K562 (cell line): ENCODE data around the gene GRB10. TPM values are rescaled to one million over a fixed set of nuclear protein-coding genes. Genes with fewer than 3 reads are reported as not detected.

Source experiments
- ATAC-seq: fragments of 200-7000 bp; cut with Tn5 transposase; 3 replicates; pipeline ENCODE4 v1.9.1; 2020; ENCODE audit warnings: moderate library complexity
- BruUV-seq: library from RNA; stranded (reverse); fragments of 400-500 nt; replicated peaks from 2 replicates; lab custom pipeline; 2021; lab: Mats Ljungman, UMichigan
- CTCF ChIA-PET: fragments of 300-600 bp; formaldehyde crosslinking; extraction: SDS; loops from one replicate; lab custom pipeline; 2021; ENCODE audit warnings: low intra/inter-chr PET ratio; lab: Yijun Ruan, JAX
- POLR2A ChIA-PET: fragments of 300-600, 350-650 bp; sonication (Branson Sonifier 250); formaldehyde crosslinking; extraction: SDS; loops from one replicate; lab custom pipeline; 2021; ENCODE audit warnings: antibody characterized with exemption, inconsistent platforms; lab: Yijun Ruan, JAX
- DNase-seq, 4 experiments: peaks; one replicate each; pipeline versions ENCODE4 v3.0.0 to v3.0.0-alpha.2; 2011 to 2018; ENCODE audit warnings: low spot score in 3 of 4, mixed read lengths in 3 of 4; ENCODE audit errors: extremely low read depth in 1 of 4
- FAIRE-seq: peaks from 2 replicates; lab custom pipeline; 2011; peaks lifted over from hg19 to GRCh38; lab: Jason Lieb, UNC
- H2AFZ ChIP-seq: 2 replicates; pipeline ENCODE4 v1.6.0; 2011; ENCODE audit warnings: low read depth, low read length, control low read depth, inconsistent platforms
- H3K27ac ChIP-seq: fragments of 200-600 bp; 3 replicates; pipeline ENCODE4 v1.8.0; 2011; ENCODE audit warnings: low read depth, mild to moderate bottlenecking, control low read depth, inconsistent platforms, low read length, moderate library complexity, mixed read lengths; ENCODE audit errors: extremely low read depth
- H3K27me3 ChIP-seq, 2 experiments: fragments of 300-600 bp in 1 of 2; 2 replicates in 1 of 2; 3 replicates in 1 of 2; pipeline versions ENCODE4 v1.6.0 to v1.8.0; 2011; ENCODE audit warnings: inconsistent platforms in 2 of 2, low read length in 2 of 2, mild to moderate bottlenecking in 1 of 2, mixed read lengths in 1 of 2, moderate library complexity in 1 of 2; ENCODE audit not compliant: control insufficient read depth in 2 of 2, insufficient read depth in 2 of 2
- H3K36me3 ChIP-seq: fragments of 300-600 bp; 3 replicates; pipeline ENCODE4 v1.8.0; 2011; ENCODE audit warnings: mild to moderate bottlenecking, low read length, inconsistent platforms; ENCODE audit not compliant: control insufficient read depth, insufficient read depth
- H3K4me1 ChIP-seq, 2 experiments: fragments of 200-600 bp in 1 of 2; replicated peaks in 1 of 2; 2 replicates in 1 of 2; 3 replicates in 1 of 2; pipeline versions ENCODE4 v1.5.1 to v1.8.0; 2011; ENCODE audit warnings: inconsistent platforms in 2 of 2, low read length in 2 of 2, mild to moderate bottlenecking in 1 of 2, mixed read lengths in 1 of 2, moderate library complexity in 1 of 2; ENCODE audit not compliant: control insufficient read depth in 2 of 2, insufficient read depth in 2 of 2
- H3K4me2 ChIP-seq: 2 replicates; pipeline ENCODE4 v1.6.1; 2011; ENCODE audit warnings: low read length, control low read depth, inconsistent platforms, mixed read lengths; ENCODE audit not compliant: insufficient read depth
- H3K4me3 ChIP-seq: fragments of 200-600 bp; sonication (generic), shearing (Covaris generic); 2 replicates; pipeline ENCODE4 v1.5.1; 2016; ENCODE audit warnings: control low read depth, inconsistent platforms
- H3K79me2 ChIP-seq: fragments of 200-600 bp; 3 replicates; pipeline ENCODE4 v1.8.0; 2011; ENCODE audit warnings: low read length, inconsistent platforms; ENCODE audit not compliant: control insufficient read depth, insufficient read depth
- H3K9ac ChIP-seq, 2 experiments: 2 replicates each; pipeline versions ENCODE4 v1.6.0 to v1.6.1; 2011; ENCODE audit warnings: low read depth in 2 of 2, low read length in 2 of 2, control low read depth in 1 of 2, inconsistent platforms in 1 of 2, mild to moderate bottlenecking in 1 of 2, mixed read lengths in 1 of 2; ENCODE audit not compliant: insufficient read depth in 1 of 2
- H3K9me1 ChIP-seq: one replicate; pipeline ENCODE4 v1.6.0; 2011; ENCODE audit warnings: inconsistent platforms, mild to moderate bottlenecking, low read length, moderate library complexity; ENCODE audit not compliant: control insufficient read depth, insufficient read depth
- H3K9me3 ChIP-seq: replicated peaks from 2 replicates; pipeline ENCODE4 v1.5.1; 2011; ENCODE audit warnings: low read depth, low read length, inconsistent platforms; ENCODE audit not compliant: control insufficient read depth, insufficient read depth
- H4K20me1 ChIP-seq: replicated peaks from 2 replicates; pipeline ENCODE4 v1.6.1; 2011; ENCODE audit warnings: low read length, inconsistent platforms, mixed read lengths; ENCODE audit not compliant: control insufficient read depth, insufficient read depth
- HDAC3 ChIP-seq: fragments of 450-650 bp; IDR thresholded peaks from 2 replicates; pipeline ENCODE4 v1.6.1; 2018; ENCODE audit warnings: borderline replicate concordance, mild to moderate bottlenecking, moderate library complexity; ENCODE audit not compliant: partially characterized antibody
- KDM4B ChIP-seq, 2 experiments: fragments of 450-650 bp in 1 of 2; sonication (generic) in 1 of 2; IDR thresholded peaks; 2 replicates each; pipeline ENCODE4 v1.6.1; 2016 to 2017; ENCODE audit warnings: borderline replicate concordance in 2 of 2, antibody characterized with exemption in 1 of 2, low read depth in 1 of 2, mild to moderate bottlenecking in 1 of 2
- MEF2D ChIP-seq: conservative IDR thresholded peaks from 2 replicates; pipeline ENCODE4 v1.6.1; 2016; ENCODE audit warnings: low read depth, missing genetic modification characterization, missing compliant biosample characterization
- SIN3B ChIP-seq: fragments of 450-650 bp; IDR thresholded peaks from 2 replicates; pipeline ENCODE4 v1.6.1; 2017; ENCODE audit warnings: low read depth, mild to moderate bottlenecking, moderate library complexity
- ZNF232 ChIP-seq: sonication (generic); formaldehyde crosslinking; IDR thresholded peaks from 2 replicates; pipeline ENCODE4 v1.8.0; 2022; ENCODE audit warnings: mild to moderate bottlenecking, missing genetic modification reagents
- ZNF589 ChIP-seq: fragments of 200-800 bp; sonication (Bioruptor generic); IDR thresholded peaks from 2 replicates; pipeline ENCODE4 v1.6.1; 2016; ENCODE audit warnings: low read depth, missing genetic modification characterization, missing compliant biosample characterization
- WGBS: fragments of 100-300 bp; shearing (Covaris generic); methylation state at CpG from one replicate; pipeline ENCODE4 v1.1.6; 2016; ENCODE audit warnings: low coverage, mixed read lengths; ENCODE audit not compliant: insufficient coverage; ENCODE audit errors: missing lambda C conversion rate; 5-methylcytosine and 5-hydroxymethylcytosine counted together
- in situ Hi-C: fragments of 300-500 bp; cut with MboI; formaldehyde crosslinking; loops from 4 replicates; pipeline ENCODE4 v1.15.0; 2018; ENCODE audit warnings: inconsistent platforms, mixed read lengths
- intact Hi-C: fragments of 100-400 bp; cut with micrococcal nuclease; formaldehyde crosslinking; loops from 2 replicates; pipeline ENCODE4 v1.14.2; 2022
- polyA plus RNA-seq, 8 experiments: library from polyadenylated mRNA; depleted of rRNA in 4 of 8; stranded (reverse) in 5 of 8; unstranded in 3 of 8; fragments of >200 nt; fragmentation: Nextera tagmentation in 2 of 8; fragmentation: Illumina TruSeq in 1 of 8; extraction: Ambion mirVana in 2 of 8; extraction: Trizol in 1 of 8; gene quantifications; 2 replicates each; pipeline versions ENCODE4 v1.2.1 to v1.2.3, GENCODE V29; 2011 to 2014; ENCODE audit warnings: inconsistent platforms in 1 of 8, missing spikeins in 1 of 8
- total RNA-seq, 7 experiments: library from RNA; depleted of rRNA in 6 of 7; stranded (reverse); fragments of >200 nt in 6 of 7; fragmentation: Illumina TruSeq in 2 of 7; extraction: Trizol in 2 of 7; gene quantifications; 2 replicates each; pipeline versions ENCODE4 v1.2.1 to v1.2.3, GENCODE V29; 2011 to 2021; ENCODE audit warnings: low replicate concordance in 1 of 7

GRB10 gene
- total and polyA plus RNA-seq, 9 of the 15 experiments (the other 6 are each of a cell fraction or from before 2014, with no cell fraction given) = 8.9 to 88.5 (median 40.7) TPM

- no TSS peak for BruUV-seq
- ATAC-seq (no peak), DNase-seq (no peak), FAIRE-seq (no peak)
- Histone ChIP-seq H3K79me2 (peaks cover 44% of the 10 kb centered on the region; the same call in 2 of the 3 replicates), H3K4me1 (no peaks in the 10 kb centered on the region), H2AFZ (no peak overlapping the region), H3K9me3 (no peaks in the 10 kb centered on the region), H3K4me3 (no peak overlapping the region), H4K20me1 (peaks cover 10% of the 10 kb centered on the region; the same call in 1 of the 2 replicates), H3K9ac (no peak overlapping the region), H3K27ac (no peak overlapping the region), H3K27me3 (no peaks in the 10 kb centered on the region), H3K9me1 (no peaks in the 10 kb centered on the region), H3K4me2 (no peak overlapping the region), H3K36me3 (peaks cover 6% of the 10 kb centered on the region; the same call in 2 of the 3 replicates)
- intact Hi-C loops = no loop called here
- CTCF ChIA-PET = no interaction called here
- in situ Hi-C loops = no loop called here
- no peak for TF ChIP-seq SIN3B
- no peak for TF ChIP-seq HDAC3
- TF ChIP-seq ZNF232 (CRISPR knock-in tag) = no peak
- TF ChIP-seq MEF2D (tag) = no peak
- no peak for TF ChIP-seq ZNF589 (CRISPR knock-in tag)
- no peak for TF ChIP-seq KDM4B (IDR thresholded peaks at IDR 0.05; ENCODE audit: borderline replicate concordance in 2 of 2, low read depth in 1 of 2)
- 84% methylated on average over 8 of the region's 8 CpGs for WGBS
- POLR2A ChIA-PET = interaction anchor here (0.7 kb wide), 1 partner anchor 800 kb away, joined by 3 read pairs; no protein-coding TSS in a partner anchor
Measured at GRCh38 chr7:50681432-50682045, 101.2 kb downstream of the GRB10 start.
